NCI-H2196 treated with DMSO at 0.1 percent for 48 hours (cell line): ENCODE data around the gene CDX1.

Source experiments
- DNase-seq: peaks from one replicate; lab custom pipeline; 2025; ENCODE audit not compliant: unreplicated experiment; lab: John Stamatoyannopoulos, UW

CDX1 gene

GRCh38 chr5:150181027-150181426, 14.4 kb downstream of the CDX1 start:
- DNase-seq, result no peak

- no peak for DNase-seq
These were observed 15.4 kb downstream of the CDX1 start for GRCh38 chr5:150181766-150182545.

- DNase-seq, result no peak
These were observed 16.2 kb downstream of the CDX1 start for GRCh38 chr5:150182774-150183173.

- no peak for DNase-seq
These were observed 16.9 kb downstream of the CDX1 start for GRCh38 chr5:150183436-150183835.

GRCh38 chr5:150184006-150184405, 17.4 kb downstream of the CDX1 start:
- no peak for DNase-seq

- no peak for DNase-seq
These were observed 18.7 kb downstream of the CDX1 start for GRCh38 chr5:150184990-150185912.

- no peak for DNase-seq
These were observed 19.6 kb downstream of the CDX1 start for GRCh38 chr5:150186137-150186536.

- DNase-seq, result no peak
These were observed 20.3 kb downstream of the CDX1 start for GRCh38 chr5:150186897-150187296.

- no peak for DNase-seq
These were observed 21.7 kb downstream of the CDX1 start for GRCh38 chr5:150188146-150188842.

- DNase-seq, result no peak
These were observed 22.7 kb downstream of the CDX1 start for GRCh38 chr5:150189326-150189725.

GRCh38 chr5:150189728-150190502, 23.3 kb downstream of the CDX1 start, which contains the start of gene SLC6A7:
SLC6A7 (plus strand) TSS chr5:150190062; CDS start chr5:150190328, 266 bp downstream.
- no peak for DNase-seq

- no peak for DNase-seq
These were observed 24.0 kb downstream of the CDX1 start for GRCh38 chr5:150190503-150190979.

- no peak for DNase-seq
These were observed 24.4 kb downstream of the CDX1 start for GRCh38 chr5:150190987-150191386.

GRCh38 chr5:150192462-150192861, 25.9 kb downstream of the CDX1 start:
- DNase-seq, result no peak

- DNase-seq, result no peak
These were observed 29.3 kb downstream of the CDX1 start for GRCh38 chr5:150195736-150196485.

- no peak for DNase-seq
These were observed 29.9 kb downstream of the CDX1 start for GRCh38 chr5:150196514-150196913.

- DNase-seq, result no peak
These were observed 30.4 kb downstream of the CDX1 start for GRCh38 chr5:150196986-150197385.

GRCh38 chr5:150197476-150197875, 30.9 kb downstream of the CDX1 start:
- no peak for DNase-seq

GRCh38 chr5:150202501-150202900, 35.9 kb downstream of the CDX1 start:
- no peak for DNase-seq
